IMR-90 (cell line): ENCODE data around the gene ZYG11B. TPM values are rescaled to one million over a fixed set of nuclear protein-coding genes. Genes with fewer than 3 reads are reported as not detected.

Source experiments
- ATAC-seq: fragments of 200-7000 bp; cut with Tn5 transposase; 2 replicates; pipeline ENCODE4 v1.9.1; 2020; ENCODE audit warnings: low read depth, mild to moderate bottlenecking, moderate library complexity
- BruUV-seq: library from RNA; stranded (reverse); fragments of 400-500 nt; replicated peaks from 2 replicates; lab custom pipeline; 2021; lab: Mats Ljungman, UMichigan
- CTCF ChIA-PET: fragments of 300-600 bp; formaldehyde crosslinking; extraction: SDS; loops from one replicate; lab custom pipeline; 2021; ENCODE audit warnings: antibody characterized with exemption; lab: Yijun Ruan, JAX
- POLR2A ChIA-PET: fragments of 300-600 bp; sonication (Branson Sonifier 250); formaldehyde crosslinking; loops from one replicate; lab custom pipeline; 2022; ENCODE audit warnings: antibody characterized with exemption; ENCODE audit not compliant: unreplicated experiment; lab: Charles Lee
- DNase-seq: peaks from one replicate; pipeline ENCODE4 v3.0.0; 2013
- H2AFZ ChIP-seq: replicated peaks from 2 replicates; pipeline ENCODE3; 2013; ENCODE audit warnings: low read length, mild to moderate bottlenecking; ENCODE audit not compliant: poor library complexity
- H2AK5ac ChIP-seq: 2 replicates; pipeline ENCODE4 v1.6.1; 2013; ENCODE audit warnings: low read depth, low read length, inconsistent platforms
- H2AK9ac ChIP-seq: replicated peaks from 2 replicates; pipeline ENCODE3; 2013; ENCODE audit warnings: mild to moderate bottlenecking, low read depth, low read length, moderate library complexity; ENCODE audit not compliant: poor library complexity
- H2BK120ac ChIP-seq: 2 replicates; pipeline ENCODE4 v1.6.1; 2013; ENCODE audit warnings: low read depth, low read length, inconsistent platforms
- H2BK15ac ChIP-seq: 3 replicates; pipeline ENCODE4 v1.6.1; 2013; ENCODE audit warnings: low read depth, low read length, inconsistent platforms
- H2BK20ac ChIP-seq: 2 replicates; pipeline ENCODE4 v1.6.1; 2013; ENCODE audit warnings: low read depth, mild to moderate bottlenecking, inconsistent platforms, low read length, moderate library complexity
- H2BK5ac ChIP-seq: 2 replicates; pipeline ENCODE4 v1.6.1; 2013; ENCODE audit warnings: mild to moderate bottlenecking, low read depth, low read length, inconsistent platforms; ENCODE audit not compliant: poor library complexity, severe bottlenecking
- H3K14ac ChIP-seq: replicated peaks from 2 replicates; pipeline ENCODE4 v1.6.1; 2013; ENCODE audit warnings: low read depth, low read length, inconsistent platforms
- H3K18ac ChIP-seq: 2 replicates; pipeline ENCODE4 v1.6.1; 2013; ENCODE audit warnings: low read depth, low read length, control low read depth
- H3K23ac ChIP-seq: 2 replicates; pipeline ENCODE4 v1.6.1; 2013; ENCODE audit warnings: low read depth, low read length, inconsistent platforms
- H3K27ac ChIP-seq: 2 replicates; pipeline ENCODE4 v1.5.1; 2013; ENCODE audit warnings: mild to moderate bottlenecking, control low read depth, low read length; ENCODE audit not compliant: insufficient read depth
- H3K27me3 ChIP-seq: 2 replicates; pipeline ENCODE4 v1.6.1; 2013; ENCODE audit warnings: low read length; ENCODE audit not compliant: control insufficient read depth, insufficient read depth
- H3K36me3 ChIP-seq: 2 replicates; pipeline ENCODE4 v1.6.1; 2013; ENCODE audit warnings: low read length, mixed read lengths; ENCODE audit not compliant: control insufficient read depth, insufficient read depth
- H3K4ac ChIP-seq: 2 replicates; pipeline ENCODE4 v1.6.1; 2013; ENCODE audit warnings: low read depth, low read length, inconsistent platforms
- H3K4me1 ChIP-seq: 2 replicates; pipeline ENCODE4 v1.6.1; 2013; ENCODE audit warnings: low read length, mixed read lengths; ENCODE audit not compliant: control insufficient read depth, insufficient read depth
- H3K4me2 ChIP-seq: 2 replicates; pipeline ENCODE4 v1.6.1; 2013; ENCODE audit warnings: low read depth, mild to moderate bottlenecking, control low read depth, low read length, moderate library complexity
- H3K4me3 ChIP-seq: 2 replicates; pipeline ENCODE4 v1.5.1; 2013; ENCODE audit warnings: low read depth, mild to moderate bottlenecking, control low read depth, low read length, moderate library complexity; ENCODE audit not compliant: insufficient read depth
- H3K56ac ChIP-seq: 2 replicates; pipeline ENCODE4 v1.6.1; 2013; ENCODE audit warnings: low read length, inconsistent platforms; ENCODE audit not compliant: insufficient read depth; ENCODE audit errors: extremely low read depth
- H3K79me1 ChIP-seq, 2 experiments: 2 replicates each; pipeline ENCODE4 v1.6.1; 2013; ENCODE audit warnings: low read length in 2 of 2, inconsistent platforms in 1 of 2, low read depth in 1 of 2
- H3K9ac ChIP-seq: 2 replicates; pipeline ENCODE4 v1.6.1; 2013; ENCODE audit warnings: low read depth, low read length, control low read depth
- H3K9me1 ChIP-seq: 2 replicates; pipeline ENCODE4 v1.6.1; 2013; ENCODE audit warnings: low read length, inconsistent platforms; ENCODE audit not compliant: insufficient read depth
- H3K9me3 ChIP-seq: 2 replicates; pipeline ENCODE4 v1.6.1; 2013; ENCODE audit warnings: low read length; ENCODE audit not compliant: control insufficient read depth, insufficient read depth
- H4K20me1 ChIP-seq: 2 replicates; pipeline ENCODE4 v1.6.1; 2013; ENCODE audit warnings: low read length, inconsistent platforms; ENCODE audit not compliant: insufficient read depth
- H4K5ac ChIP-seq: 2 replicates; pipeline ENCODE4 v1.6.1; 2013; ENCODE audit warnings: mild to moderate bottlenecking, low read depth, low read length, control low read depth
- H4K8ac ChIP-seq, 2 experiments: 2 replicates each; pipeline ENCODE4 v1.6.1; 2013; ENCODE audit warnings: low read depth in 2 of 2, low read length in 2 of 2, control low read depth in 1 of 2, inconsistent platforms in 1 of 2
- H4K91ac ChIP-seq: 2 replicates; pipeline ENCODE4 v1.6.1; 2013; ENCODE audit warnings: low read depth, low read length, inconsistent platforms; ENCODE audit not compliant: insufficient read depth
- BHLHE40 ChIP-seq: fragments of 150-350 bp; IDR thresholded peaks from 2 replicates; pipeline ENCODE4 v1.6.1; 2016; ENCODE audit warnings: mild to moderate bottlenecking, low read depth, low read length
- CEBPB ChIP-seq: IDR thresholded peaks from 2 replicates; pipeline ENCODE4 v1.6.1; 2012; ENCODE audit warnings: low read depth, low read length, improper control_type of control experiment
- CHD1 ChIP-seq: IDR thresholded peaks from 2 replicates; pipeline ENCODE4 v1.6.1; 2012; ENCODE audit warnings: low read depth, low read length, improper control_type of control experiment
- CTCF ChIP-seq: conservative IDR thresholded peaks from 2 replicates; pipeline ENCODE4 v1.5.1; 2012; ENCODE audit warnings: mild to moderate bottlenecking, low read depth, low read length, improper control_type of control experiment
- ELK1 ChIP-seq: fragments of 150-350 bp; IDR thresholded peaks from 2 replicates; pipeline ENCODE4 v1.6.1; 2016; ENCODE audit warnings: low read depth, mild to moderate bottlenecking, low read length, moderate library complexity, borderline replicate concordance
- FOS ChIP-seq: fragments of 150-350 bp; IDR thresholded peaks from 2 replicates; pipeline ENCODE4 v1.6.1; 2016; ENCODE audit warnings: low read depth, low read length
- MAZ ChIP-seq: IDR thresholded peaks from 2 replicates; pipeline ENCODE4 v1.6.1; 2012; ENCODE audit warnings: low read depth, mild to moderate bottlenecking, low read length, improper control_type of control experiment, moderate library complexity, borderline replicate concordance
- MXI1 ChIP-seq: IDR thresholded peaks from 2 replicates; pipeline ENCODE4 v1.6.1; 2012; ENCODE audit warnings: low read depth, mild to moderate bottlenecking, low read length, moderate library complexity, borderline replicate concordance
- NFE2L2 ChIP-seq: fragments of 150-350 bp; IDR thresholded peaks from 2 replicates; pipeline ENCODE4 v1.6.1; 2016; ENCODE audit warnings: low read depth, mild to moderate bottlenecking, low read length
- POLR2A ChIP-seq: IDR thresholded peaks from 2 replicates; pipeline ENCODE4 v1.6.1; 2012; ENCODE audit warnings: mild to moderate bottlenecking, low read depth, low read length
- RAD21 ChIP-seq: IDR thresholded peaks from 2 replicates; pipeline ENCODE4 v1.6.1; 2012; ENCODE audit warnings: low read length, improper control_type of control experiment
- RCOR1 ChIP-seq: IDR thresholded peaks from 2 replicates; pipeline ENCODE4 v1.6.1; 2012; ENCODE audit warnings: mild to moderate bottlenecking, low read length, improper control_type of control experiment; ENCODE audit not compliant: insufficient replicate concordance
- SMC3 ChIP-seq: fragments of 150-350 bp; IDR thresholded peaks from 2 replicates; pipeline ENCODE4 v1.6.1; 2016; ENCODE audit warnings: low read depth, mild to moderate bottlenecking, antibody characterized with exemption, low read length, moderate library complexity
- USF2 ChIP-seq: fragments of 150-350 bp; IDR thresholded peaks from 2 replicates; pipeline ENCODE4 v1.6.1; 2017; ENCODE audit warnings: mild to moderate bottlenecking, antibody characterized with exemption, low read length, low read depth
- WGBS, 2 experiments: methylation state at CpG; one replicate each; pipeline versions ENCODE4 v1.1.5 to v1.1.7; 2013; ENCODE audit warnings: missing lambda C conversion rate in 2 of 2; ENCODE audit not compliant: insufficient read length in 1 of 2; ENCODE audit errors: extremely low coverage in 2 of 2; 5-methylcytosine and 5-hydroxymethylcytosine counted together
- dilution Hi-C: fragments of 300-500 bp; cut with HindIII; formaldehyde crosslinking; loops from one replicate; pipeline ENCODE4 v1.14.3; 2018; ENCODE audit warnings: low sequenced_read_pairs; ENCODE audit not compliant: unreplicated experiment
- in situ Hi-C: fragments of 300-500 bp; cut with MboI; formaldehyde crosslinking; loops from 3 replicates; pipeline ENCODE4 v1.14.3; 2019; ENCODE audit warnings: low sequenced_read_pairs, inconsistent platforms, mixed read lengths
- intact Hi-C: fragments of 100-400 bp; cut with micrococcal nuclease; formaldehyde crosslinking; loops from 2 replicates; pipeline ENCODE4 v1.10.0; 2022
- polyA plus RNA-seq, 3 experiments: library from polyadenylated mRNA; depleted of rRNA; stranded (reverse); fragments of >200 nt; gene quantifications; 2 replicates each; pipeline ENCODE4 v1.2.3, GENCODE V29; 2012; ENCODE audit warnings: low replicate concordance in 1 of 3
- total RNA-seq: library from RNA; depleted of rRNA; stranded (reverse); fragments of >200 nt; gene quantifications from 2 replicates; pipeline ENCODE4 v1.2.3, GENCODE V29; 2012

Gene ZYG11B
- total and polyA plus RNA-seq, 2 of the 4 experiments (the other 2 are of a cell fraction) = 8.1 to 55.2 TPM

- intact Hi-C loops (no loop called here), in situ Hi-C loops (no loop called here), dilution Hi-C loops (no loop called here)
- Histone ChIP-seq H4K91ac (no peak overlapping the region), H3K4ac (no peak overlapping the region), H3K9ac (no peak overlapping the region), H4K8ac (no peak overlapping the region), H2AK9ac (no peak overlapping the region), H3K23ac (peak overlapping the region; percentile 52; the same call in 1 of the 2 replicates), H4K20me1 (peaks cover 38% of the 10 kb centered on the region), H3K4me3 (no peak overlapping the region), H2AK5ac (no peak overlapping the region), H3K9me3 (no peaks in the 10 kb centered on the region), H3K56ac (no peak overlapping the region), H3K14ac (no peak overlapping the region), H2BK15ac (no peak overlapping the region), H3K18ac (no peak overlapping the region), H2BK20ac (no peak overlapping the region), H2AFZ (no peak overlapping the region), H3K36me3 (no peaks in the 10 kb centered on the region; the same call in 1 of the 2 replicates), H3K27me3 (no peaks in the 10 kb centered on the region), H4K5ac (no peak overlapping the region), H3K27ac (no peak overlapping the region), H3K79me1 (peaks cover 13 to 59% of the 10 kb centered on the region in 2 experiments), H3K9me1 (0 out of 2 replicates have a peak, but pooled peaks cover 2% of the 10 kb centered on the region), H3K4me1 (no peaks in the 10 kb centered on the region; the same call in 1 of the 2 replicates), H2BK5ac (no peak overlapping the region), H2BK120ac (no peak overlapping the region), H3K4me2 (no peak overlapping the region)
- no CpG with 5 or more reads among the region's 4 CpGs for WGBS, 2 experiments
- POLR2A ChIA-PET = interaction anchor here (0.6 kb wide), 1 partner anchor 1008 kb away, joined by 6 read pairs; no protein-coding TSS in a partner anchor
- CTCF ChIA-PET = interaction anchor here (1.0 kb wide), 1 partner anchor 8 kb away, joined by 3 read pairs; no protein-coding TSS in a partner anchor
- DNase-seq (no peak), ATAC-seq (no peak)
- no TSS peak for BruUV-seq
- TF ChIP-seq USF2 (no peak), RCOR1 (no peak), CEBPB (no peak), FOS (no peak), ELK1 (no peak), SMC3 (no peak), BHLHE40 (no peak), CHD1 (no peak), POLR2A (no peak), MAZ (no peak), CTCF (no peak), MXI1 (no peak), RAD21 (no peak), NFE2L2 (no peak)
These were observed 13.6 kb downstream of the ZYG11B start for GRCh38 chr1:52739699-52740467.
